Measurements from ENCODE around the gene ADRA2B.

DNA sequence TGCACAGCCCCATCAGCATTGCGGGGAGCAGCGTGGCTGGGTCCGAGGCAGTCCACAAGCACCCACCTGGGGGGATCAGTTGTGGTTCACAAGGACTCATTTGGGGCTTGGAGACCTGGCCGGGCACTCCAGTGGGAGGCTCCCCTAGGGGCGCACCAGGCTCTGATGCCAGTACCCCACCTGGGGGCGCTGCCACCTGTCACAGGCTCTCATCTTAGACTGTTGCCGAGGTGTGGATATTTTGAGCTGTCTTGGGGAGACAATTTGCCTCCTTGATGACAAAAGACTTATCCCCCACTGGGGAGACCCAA lies 3.0 kb downstream of the ADRA2B start:
- TF ChIP-seq POLR2AphosphoS5 (IDR thresholded peaks at IDR 0.05) = no peak
- no peak for TF ChIP-seq EP300 (IDR thresholded peaks at IDR 0.05)
- no peak for TF ChIP-seq POLR2A (IDR thresholded peaks at IDR 0.05)
- TF ChIP-seq, protein P1, sequence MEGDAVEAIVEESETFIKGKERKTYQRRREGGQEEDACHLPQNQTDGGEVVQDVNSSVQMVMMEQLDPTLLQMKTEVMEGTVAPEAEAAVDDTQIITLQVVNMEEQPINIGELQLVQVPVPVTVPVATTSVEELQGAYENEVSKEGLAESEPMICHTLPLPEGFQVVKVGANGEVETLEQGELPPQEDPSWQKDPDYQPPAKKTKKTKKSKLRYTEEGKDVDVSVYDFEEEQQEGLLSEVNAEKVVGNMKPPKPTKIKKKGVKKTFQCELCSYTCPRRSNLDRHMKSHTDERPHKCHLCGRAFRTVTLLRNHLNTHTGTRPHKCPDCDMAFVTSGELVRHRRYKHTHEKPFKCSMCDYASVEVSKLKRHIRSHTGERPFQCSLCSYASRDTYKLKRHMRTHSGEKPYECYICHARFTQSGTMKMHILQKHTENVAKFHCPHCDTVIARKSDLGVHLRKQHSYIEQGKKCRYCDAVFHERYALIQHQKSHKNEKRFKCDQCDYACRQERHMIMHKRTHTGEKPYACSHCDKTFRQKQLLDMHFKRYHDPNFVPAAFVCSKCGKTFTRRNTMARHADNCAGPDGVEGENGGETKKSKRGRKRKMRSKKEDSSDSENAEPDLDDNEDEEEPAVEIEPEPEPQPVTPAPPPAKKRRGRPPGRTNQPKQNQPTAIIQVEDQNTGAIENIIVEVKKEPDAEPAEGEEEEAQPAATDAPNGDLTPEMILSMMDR (IDR thresholded peaks at IDR 0.05) = no peak

All from upper lobe of left lung (tissue), 4 donors.